ENCODE results near the gene WNK4.

The WNK4 gene

GRCh38 chr17:42843358-42843934 is 63.0 kb downstream of the WNK4 start:
- H3K9me3 ChIP-seq (ENCODE audit: control insufficient read depth, low read length), result no peaks in the 10 kb centered on the region
- H3K27ac ChIP-seq, result no peak overlapping the region
- H3K9ac ChIP-seq, result no peak overlapping the region
- H2AFZ ChIP-seq, result no peak overlapping the region
- H3K79me2 ChIP-seq, result no peaks in the 10 kb centered on the region
- H3K4me3 ChIP-seq (ENCODE audit: low read depth, low read length), result no peak overlapping the region
- no peak overlapping the region for H3K4me2 ChIP-seq (ENCODE audit: low read length)
- H3K27me3 ChIP-seq (ENCODE audit: control insufficient read depth, insufficient read depth, low read length), result no peaks in the 10 kb centered on the region
- no peaks in the 10 kb centered on the region for H3K36me3 ChIP-seq (ENCODE audit: control insufficient read depth, insufficient read depth, low read length)
- peak; percentile 87 for TF ChIP-seq CTCF (IDR thresholded peaks at IDR 0.05)
- H3K4me1 ChIP-seq, result no peaks in the 10 kb centered on the region

GRCh38 chr17:42844271-42844670 is 63.9 kb downstream of the WNK4 start, which contains the start of gene AOC2:
Gene AOC2 (plus strand): TSS chr17:42844580. CDS start chr17:42844627, 47 bp downstream.
- H3K36me3 ChIP-seq (ENCODE audit: control insufficient read depth, insufficient read depth, low read length), result no peaks in the 10 kb centered on the region
- H3K9me3 ChIP-seq (ENCODE audit: control insufficient read depth, low read length), result no peaks in the 10 kb centered on the region
- no peak for TF ChIP-seq CTCF (IDR thresholded peaks at IDR 0.05)
- no peaks in the 10 kb centered on the region for H3K27me3 ChIP-seq (ENCODE audit: control insufficient read depth, insufficient read depth, low read length)
- no peak within 1 kb of the TSS for H3K27ac ChIP-seq
- H3K4me1 ChIP-seq, result no peaks in the 10 kb centered on the region
- H2AFZ ChIP-seq, result no peak within 1 kb of the TSS
- no peaks in the 10 kb centered on the region for H3K79me2 ChIP-seq
- no peak within 1 kb of the TSS for H3K4me3 ChIP-seq (ENCODE audit: low read depth, low read length)
- H3K9ac ChIP-seq, result no peak within 1 kb of the TSS
- no peak within 1 kb of the TSS for H3K4me2 ChIP-seq (ENCODE audit: low read length)

DNA sequence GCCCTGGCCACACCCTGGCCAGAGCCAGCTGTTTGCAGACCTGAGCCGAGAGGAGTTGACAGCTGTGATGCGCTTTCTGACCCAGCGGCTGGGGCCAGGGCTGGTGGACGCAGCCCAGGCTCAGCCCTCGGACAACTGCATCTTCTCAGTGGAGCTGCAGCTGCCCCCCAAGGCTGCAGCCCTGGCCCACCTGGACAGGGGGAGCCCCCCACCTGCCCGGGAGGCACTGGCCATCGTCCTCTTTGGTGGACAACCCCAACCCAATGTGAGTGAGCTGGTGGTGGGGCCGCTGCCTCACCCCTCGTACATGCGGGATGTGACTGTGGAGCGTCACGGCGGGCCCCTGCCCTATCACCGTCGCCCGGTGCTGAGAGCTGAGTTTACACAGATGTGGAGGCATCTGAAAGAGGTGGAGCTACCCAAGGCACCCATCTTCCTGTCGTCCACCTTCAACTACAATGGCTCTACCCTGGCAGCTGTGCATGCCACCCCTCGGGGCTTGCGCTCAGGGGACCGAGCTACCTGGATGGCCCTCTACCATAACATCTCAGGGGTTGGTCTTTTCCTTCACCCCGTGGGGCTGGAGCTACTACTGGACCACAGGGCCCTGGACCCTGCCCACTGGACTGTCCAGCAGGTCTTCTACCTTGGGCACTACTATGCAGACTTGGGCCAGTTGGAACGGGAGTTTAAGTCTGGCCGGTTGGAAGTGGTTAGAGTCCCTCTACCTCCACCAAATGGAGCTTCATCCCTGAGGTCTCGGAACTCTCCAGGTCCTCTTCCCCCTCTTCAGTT is 64.5 kb downstream of the WNK4 start:
- no peaks in the 10 kb centered on the region for H3K9me3 ChIP-seq (ENCODE audit: control insufficient read depth, low read length)
- no peaks in the 10 kb centered on the region for H3K4me1 ChIP-seq
- H3K27me3 ChIP-seq (ENCODE audit: control insufficient read depth, insufficient read depth, low read length), result no peaks in the 10 kb centered on the region
- no peak overlapping the region for H3K9ac ChIP-seq
- H3K27ac ChIP-seq, result no peak overlapping the region
- TF ChIP-seq CTCF (IDR thresholded peaks at IDR 0.05), result no peak
- no peak overlapping the region for H2AFZ ChIP-seq
- no peaks in the 10 kb centered on the region for H3K36me3 ChIP-seq (ENCODE audit: control insufficient read depth, insufficient read depth, low read length)
- no peaks in the 10 kb centered on the region for H3K79me2 ChIP-seq
- H3K4me3 ChIP-seq (ENCODE audit: low read depth, low read length), result no peak overlapping the region
- no peak overlapping the region for H3K4me2 ChIP-seq (ENCODE audit: low read length)

- no peaks in the 10 kb centered on the region for H3K9me3 ChIP-seq (ENCODE audit: control insufficient read depth, low read length)
- no peak overlapping the region for H2AFZ ChIP-seq
- TF ChIP-seq CTCF (IDR thresholded peaks at IDR 0.05), result no peak
- no peak overlapping the region for H3K27ac ChIP-seq
- no peaks in the 10 kb centered on the region for H3K4me1 ChIP-seq
- no peaks in the 10 kb centered on the region for H3K36me3 ChIP-seq (ENCODE audit: control insufficient read depth, insufficient read depth, low read length)
- no peaks in the 10 kb centered on the region for H3K27me3 ChIP-seq (ENCODE audit: control insufficient read depth, insufficient read depth, low read length)
- no peak overlapping the region for H3K9ac ChIP-seq
- no peak overlapping the region for H3K4me2 ChIP-seq (ENCODE audit: low read length)
- H3K4me3 ChIP-seq (ENCODE audit: low read depth, low read length), result no peak overlapping the region
- H3K79me2 ChIP-seq, result no peaks in the 10 kb centered on the region
These were observed 65.1 kb downstream of the WNK4 start for GRCh38 chr17:42845556-42845917.

Measured in parathyroid adenoma (tissue), 2 donors.